Measurements from ENCODE around the gene PCP4L1.
A peak's percentile ranks its signal among the peaks of the same experiment; 100 is the strongest.
"Not testable (repeated sequence)": the region's sequence is repeated elsewhere in the genome, so short reads cannot be mapped to it uniquely, and the experiment has no call there.

PCP4L1 gene

GRCh38 chr1:161229896-161230295, 28.6 kb upstream of the PCP4L1 start:
- DNase-seq, result no peak

- DNase-seq, result no peak
These were observed 27.8 kb upstream of the PCP4L1 start for GRCh38 chr1:161230762-161231161.

GRCh38 chr1:161233102-161233501, 25.4 kb upstream of the PCP4L1 start:
- DNase-seq, result no peak

- DNase-seq, result no peak
These were observed 22.4 kb upstream of the PCP4L1 start for GRCh38 chr1:161235957-161236775.

GRCh38 chr1:161238039-161238473, 20.5 kb upstream of the PCP4L1 start, which contains the start of gene NR1I3:
NR1I3 (minus strand) TSS chr1:161238203; CDS start chr1:161236565, 1,638 bp downstream.
- no peak for DNase-seq

GRCh38 chr1:161241682-161242081, 16.9 kb upstream of the PCP4L1 start:
- DNase-seq, result peak; percentile 27 to 30

- no peak for DNase-seq
These were observed 16.2 kb upstream of the PCP4L1 start for GRCh38 chr1:161242313-161242712.

- DNase-seq, result no peak
These were observed 13.7 kb upstream of the PCP4L1 start for GRCh38 chr1:161244888-161245287.

GRCh38 chr1:161250100-161250499, 8.4 kb upstream of the PCP4L1 start:
- DNase-seq, result not testable (repeated sequence)

- no peak for DNase-seq
These were observed 7.7 kb upstream of the PCP4L1 start for GRCh38 chr1:161250829-161251228.

GRCh38 chr1:161251579-161251978, 7.0 kb upstream of the PCP4L1 start:
- DNase-seq, result no peak

GRCh38 chr1:161255302-161255701, 3.2 kb upstream of the PCP4L1 start:
- peak in 1 of 2 donors; percentile 18 for DNase-seq

GRCh38 chr1:161255955-161256520, 2.5 kb upstream of the PCP4L1 start:
- DNase-seq, result not testable (repeated sequence)

GRCh38 chr1:161257109-161257508, 1.4 kb upstream of the PCP4L1 start:
- not testable (repeated sequence) for DNase-seq

GRCh38 chr1:161259345-161259702, 779 bp downstream of the PCP4L1 start:
- no peak for DNase-seq

- no peak for DNase-seq
These were observed 1.2 kb downstream of the PCP4L1 start for GRCh38 chr1:161259765-161260164.

GRCh38 chr1:161260376-161261260, 2.1 kb downstream of the PCP4L1 start:
- no peak for DNase-seq

GRCh38 chr1:161261261-161262235, 3.0 kb downstream of the PCP4L1 start:
- peak in 1 of 2 donors; percentile 7 for DNase-seq

GRCh38 chr1:161265305-161265704, 6.8 kb downstream of the PCP4L1 start:
- DNase-seq, result no peak

- no peak for DNase-seq
These were observed 7.7 kb downstream of the PCP4L1 start for GRCh38 chr1:161266202-161266601.

- DNase-seq, result no peak
These were observed 8.3 kb downstream of the PCP4L1 start for GRCh38 chr1:161266836-161267235.

GRCh38 chr1:161267321-161267720, 8.8 kb downstream of the PCP4L1 start:
- DNase-seq, result peak; percentile 40 to 50

Measured in inflammatory macrophage (primary cell).